ENCODE measurements around the gene GPR173. TPM values are rescaled to one million over a fixed set of nuclear protein-coding genes. Genes with fewer than 3 reads are reported as not detected.

GPR173 gene
- total RNA-seq, 1 donor = under 0.01 TPM

- Histone ChIP-seq H3K27me3 (ENCODE audit: insufficient read depth, low read length) (no peaks in the 10 kb centered on the region), H3K4me1 (ENCODE audit: insufficient read depth, low read length) (peaks cover 18% of the 10 kb centered on the region), H3K9me3 (ENCODE audit: low read depth, low read length) (no peaks in the 10 kb centered on the region), H3K4me3 (ENCODE audit: low read length) (peak overlapping the region; percentile 54)
These were observed 44.6 kb downstream of the GPR173 start for GRCh38 chrX:53093177-53093655.

GRCh38 chrX:53093748-53094581 is 45.4 kb downstream of the GPR173 start, which contains the start of gene KANTR:
Gene KANTR (plus strand): TSS chrX:53094142. CDS start chrX:53124273, 30,131 bp downstream.
- no peaks in the 10 kb centered on the region for H3K9me3 ChIP-seq (ENCODE audit: low read depth, low read length)
- peaks cover 10% of the 10 kb centered on the region for H3K4me1 ChIP-seq (ENCODE audit: insufficient read depth, low read length)
- no peaks in the 10 kb centered on the region for H3K27me3 ChIP-seq (ENCODE audit: insufficient read depth, low read length)
- H3K4me3 ChIP-seq (ENCODE audit: low read length) = peak within 1 kb of the TSS; percentile 54

GRCh38 chrX:53094582-53094905 is 46.0 kb downstream of the GPR173 start:
- peak overlapping the region; percentile 54 for H3K4me3 ChIP-seq (ENCODE audit: low read length)

GRCh38 chrX:53095796-53096195 is 47.2 kb downstream of the GPR173 start:
- Histone ChIP-seq H3K27me3 (ENCODE audit: insufficient read depth, low read length) (no peaks in the 10 kb centered on the region), H3K4me1 (ENCODE audit: insufficient read depth, low read length) (peaks cover 9% of the 10 kb centered on the region), H3K4me3 (ENCODE audit: low read length) (no peak overlapping the region), H3K9me3 (ENCODE audit: low read depth, low read length) (no peaks in the 10 kb centered on the region)

More at GRCh38 chrX:53094582-53094905, 46.0 kb downstream of the GPR173 start:
- Histone ChIP-seq H3K9me3 (ENCODE audit: low read depth, low read length) (no peaks in the 10 kb centered on the region), H3K4me1 (ENCODE audit: insufficient read depth, low read length) (peaks cover 9% of the 10 kb centered on the region), H3K27me3 (ENCODE audit: insufficient read depth, low read length) (no peaks in the 10 kb centered on the region)

GRCh38 chrX:53114864-53115549 is 66.4 kb downstream of the GPR173 start:
- no peaks in the 10 kb centered on the region for H3K4me1 ChIP-seq (ENCODE audit: insufficient read depth, low read length)
- H3K9me3 ChIP-seq (ENCODE audit: low read depth, low read length) = no peaks in the 10 kb centered on the region
- H3K27me3 ChIP-seq (ENCODE audit: insufficient read depth, low read length) = no peaks in the 10 kb centered on the region
- H3K4me3 ChIP-seq (ENCODE audit: low read length) = no peak overlapping the region

GRCh38 chrX:53115550-53115874 is 66.9 kb downstream of the GPR173 start:
- no peaks in the 10 kb centered on the region for H3K27me3 ChIP-seq (ENCODE audit: insufficient read depth, low read length)

GRCh38 chrX:53116101-53116500 is 67.5 kb downstream of the GPR173 start:
- Histone ChIP-seq H3K4me3 (ENCODE audit: low read length) (no peak overlapping the region), H3K4me1 (ENCODE audit: insufficient read depth, low read length) (no peaks in the 10 kb centered on the region), H3K27me3 (ENCODE audit: insufficient read depth, low read length) (no peaks in the 10 kb centered on the region), H3K9me3 (ENCODE audit: low read depth, low read length) (no peaks in the 10 kb centered on the region)

More at GRCh38 chrX:53115550-53115874, 66.9 kb downstream of the GPR173 start:
- no peaks in the 10 kb centered on the region for H3K4me1 ChIP-seq (ENCODE audit: insufficient read depth, low read length)
- H3K4me3 ChIP-seq (ENCODE audit: low read length) = no peak overlapping the region
- no peaks in the 10 kb centered on the region for H3K9me3 ChIP-seq (ENCODE audit: low read depth, low read length)

GRCh38 chrX:53122013-53122412 is 73.4 kb downstream of the GPR173 start:
- Histone ChIP-seq H3K4me3 (ENCODE audit: low read length) (no peak overlapping the region), H3K27me3 (ENCODE audit: insufficient read depth, low read length) (no peaks in the 10 kb centered on the region), H3K9me3 (ENCODE audit: low read depth, low read length) (no peaks in the 10 kb centered on the region), H3K4me1 (ENCODE audit: insufficient read depth, low read length) (no peaks in the 10 kb centered on the region)

- Histone ChIP-seq H3K4me1 (ENCODE audit: insufficient read depth, low read length) (no peaks in the 10 kb centered on the region), H3K4me3 (ENCODE audit: low read length) (no peak overlapping the region), H3K9me3 (ENCODE audit: low read depth, low read length) (no peaks in the 10 kb centered on the region), H3K27me3 (ENCODE audit: insufficient read depth, low read length) (no peaks in the 10 kb centered on the region)
These were observed 76.9 kb downstream of the GPR173 start for GRCh38 chrX:53125506-53125905.

GRCh38 chrX:53126377-53126776 is 77.8 kb downstream of the GPR173 start:
- Histone ChIP-seq H3K27me3 (ENCODE audit: insufficient read depth, low read length) (no peaks in the 10 kb centered on the region), H3K4me3 (ENCODE audit: low read length) (no peak overlapping the region), H3K4me1 (ENCODE audit: insufficient read depth, low read length) (no peaks in the 10 kb centered on the region), H3K9me3 (ENCODE audit: low read depth, low read length) (no peaks in the 10 kb centered on the region)

- no peaks in the 10 kb centered on the region for H3K4me1 ChIP-seq (ENCODE audit: insufficient read depth, low read length)
- H3K27me3 ChIP-seq (ENCODE audit: insufficient read depth, low read length) = no peaks in the 10 kb centered on the region
- no peak overlapping the region for H3K4me3 ChIP-seq (ENCODE audit: low read length)
- H3K9me3 ChIP-seq (ENCODE audit: low read depth, low read length) = no peaks in the 10 kb centered on the region
These were observed 79.6 kb downstream of the GPR173 start for GRCh38 chrX:53128097-53128749.

Other genes starting within 250 kb of the GPR173 start
- not detected for gene XAGE5, start 237.5 kb upstream of the GPR173 start, total RNA-seq
- not detected for gene XAGE3, start 180.7 kb upstream of the GPR173 start, total RNA-seq
- gene FAM156B, start 151.5 kb upstream of the GPR173 start, total RNA-seq = 6.2 TPM
- 7.8 TPM for gene FAM156A, start 90.3 kb upstream of the GPR173 start, total RNA-seq
- gene TSPYL2, start 33.6 kb downstream of the GPR173 start, total RNA-seq = 93.8 TPM
- 6.3 TPM for gene KANTR, start 45.4 kb downstream of the GPR173 start, total RNA-seq
- 323 TPM for gene KDM5C, start 176.4 kb downstream of the GPR173 start, total RNA-seq
- 4.4 TPM for gene IQSEC2, start 232.8 kb downstream of the GPR173 start, total RNA-seq